Stimulated activated CD8-positive, alpha-beta memory T cell treated with anti-CD3 and anti-CD28 coated beads, Interleukin-4, amount 100 ng/mL, for 1 hour (primary cell): ENCODE results near the gene MRTFA.
"Not testable (repeated sequence)": the region's sequence is repeated elsewhere in the genome, so short reads cannot be mapped to it uniquely, and the experiment has no call there.

Experiments used
- DNase-seq, 2 donors: peaks; one replicate each; pipeline ENCODE4 v3.0.0-alpha.2; 2020; ENCODE audit warnings: low read depth in 2 of 2, low spot score in 1 of 2

Gene MRTFA

GRCh38 chr22:40628354-40629042 is 8.0 kb downstream of the MRTFA start:
- no peak for DNase-seq

GRCh38 chr22:40627612-40628011 is 8.9 kb downstream of the MRTFA start:
- no peak for DNase-seq

- no peak for DNase-seq
Observed at GRCh38 chr22:40626851-40627250, 9.7 kb downstream of the MRTFA start.

GRCh38 chr22:40625794-40626193 is 10.7 kb downstream of the MRTFA start:
- DNase-seq = not testable (repeated sequence)

GRCh38 chr22:40625281-40625680 is 11.2 kb downstream of the MRTFA start:
- DNase-seq = not testable (repeated sequence)

GRCh38 chr22:40624770-40625169 is 11.7 kb downstream of the MRTFA start:
- no peak for DNase-seq

GRCh38 chr22:40621309-40622151 is 15.0 kb downstream of the MRTFA start:
- DNase-seq = no peak

GRCh38 chr22:40620464-40621046 is 16.0 kb downstream of the MRTFA start:
- DNase-seq = no peak

- DNase-seq = no peak
Observed at GRCh38 chr22:40618400-40618799, 18.1 kb downstream of the MRTFA start.

- DNase-seq = no peak
Observed at GRCh38 chr22:40616578-40616977, 19.9 kb downstream of the MRTFA start.

GRCh38 chr22:40613067-40613466 is 23.5 kb downstream of the MRTFA start:
- no peak for DNase-seq

- no peak for DNase-seq
Observed at GRCh38 chr22:40612291-40612751, 24.2 kb downstream of the MRTFA start.

- DNase-seq = no peak
Observed at GRCh38 chr22:40611606-40612005, 24.9 kb downstream of the MRTFA start.

GRCh38 chr22:40610329-40610850 is 26.1 kb downstream of the MRTFA start:
- no peak for DNase-seq

GRCh38 chr22:40609216-40609615 is 27.3 kb downstream of the MRTFA start:
- DNase-seq = no peak

- DNase-seq = no peak
Observed at GRCh38 chr22:40607506-40607905, 29.0 kb downstream of the MRTFA start.

GRCh38 chr22:40606306-40606705 is 30.2 kb downstream of the MRTFA start:
- no peak for DNase-seq

GRCh38 chr22:40605761-40606160 is 30.8 kb downstream of the MRTFA start:
- DNase-seq = no peak

GRCh38 chr22:40603088-40603605 is 33.4 kb downstream of the MRTFA start:
- no peak for DNase-seq

GRCh38 chr22:40602231-40602630 is 34.3 kb downstream of the MRTFA start:
- DNase-seq = no peak

- DNase-seq = no peak
Observed at GRCh38 chr22:40599731-40600130, 36.8 kb downstream of the MRTFA start.
